Erythroblast (primary cell): Measurements from ENCODE around the gene KAZN.

Source experiments
- GATA1 ChIP-seq: IDR thresholded peaks from 2 replicates; pipeline ENCODE4 v1.6.1; 2011; ENCODE audit warnings: low read depth, mild to moderate bottlenecking, control low read depth, low read length, moderate library complexity
- POLR2A ChIP-seq: IDR thresholded peaks from 2 replicates; pipeline ENCODE4 v1.6.1; 2011; ENCODE audit warnings: mild to moderate bottlenecking, low read length

DNA sequence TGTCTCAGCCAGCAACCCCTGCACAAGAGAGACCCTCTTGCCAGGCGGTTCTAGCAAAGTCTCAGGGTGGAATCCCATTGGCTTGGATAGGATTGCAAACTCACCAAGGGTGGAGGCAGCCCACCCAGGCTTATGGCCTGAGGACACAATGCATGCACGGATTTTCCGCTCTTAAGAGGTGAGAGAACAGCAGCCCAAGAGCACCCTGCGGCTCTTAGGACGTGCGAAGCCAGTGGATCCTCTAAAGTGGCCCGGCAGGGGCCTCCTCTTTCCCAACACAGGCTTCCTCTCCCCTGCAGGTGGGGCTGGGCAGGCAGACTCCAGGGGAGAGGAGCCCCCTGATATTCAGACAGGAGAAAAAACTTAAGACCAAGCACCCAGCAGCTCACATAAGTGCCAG lies 523.8 kb downstream of the KAZN start:
- TF ChIP-seq POLR2A (no peak), GATA1 (no peak)
